ENCODE measurements around the gene ALDH1L1. TPM values are rescaled to one million over a fixed set of nuclear protein-coding genes. Genes with fewer than 3 reads are reported as not detected.

Gene ALDH1L1
- total RNA-seq, 1 donor, result under 0.01 TPM

DNA sequence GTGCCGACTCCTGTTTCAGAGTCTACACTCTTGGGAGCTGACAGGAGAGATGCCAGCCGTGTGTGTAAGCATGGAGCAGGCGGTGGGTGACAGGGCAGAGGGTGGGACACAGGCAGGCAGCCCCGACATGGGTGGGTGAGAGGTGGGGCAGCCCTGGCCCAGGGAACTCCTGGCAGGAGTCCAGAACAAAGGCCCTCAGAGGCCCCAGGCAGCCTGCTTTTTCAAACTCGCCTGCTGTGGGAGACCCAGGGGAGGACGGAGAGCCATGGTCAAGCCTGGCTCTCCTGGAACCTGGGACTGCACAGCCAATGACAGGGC, 67.2 kb downstream of the ALDH1L1 start:
- Histone ChIP-seq H3K4me3 (ENCODE audit: insufficient read depth, low read length) (no peak overlapping the region), H3K4me1 (ENCODE audit: insufficient read depth, low read length) (no peaks in the 10 kb centered on the region), H3K36me3 (ENCODE audit: insufficient read depth, low read length) (no peaks in the 10 kb centered on the region), H2AFZ (ENCODE audit: low read length) (no peak overlapping the region), H3K9me3 (ENCODE audit: low read depth, low read length) (no peaks in the 10 kb centered on the region), H3K27ac (ENCODE audit: low read depth, low read length) (no peak overlapping the region), H3K27me3 (ENCODE audit: insufficient read depth, low read length) (no peaks in the 10 kb centered on the region), H3K4me2 (ENCODE audit: insufficient read depth, low read length) (no peak overlapping the region), H3K79me2 (ENCODE audit: insufficient read depth, low read length) (no peaks in the 10 kb centered on the region), H4K20me1 (ENCODE audit: insufficient read depth, low read length) (no peaks in the 10 kb centered on the region)
- TF ChIP-seq CTCF (IDR thresholded peaks at IDR 0.05; ENCODE audit: extremely low read depth, low read depth, low read length), result no peak
- no peak for DNase-seq (ENCODE audit: insufficient read length, low spot score, missing footprints)

DNA sequence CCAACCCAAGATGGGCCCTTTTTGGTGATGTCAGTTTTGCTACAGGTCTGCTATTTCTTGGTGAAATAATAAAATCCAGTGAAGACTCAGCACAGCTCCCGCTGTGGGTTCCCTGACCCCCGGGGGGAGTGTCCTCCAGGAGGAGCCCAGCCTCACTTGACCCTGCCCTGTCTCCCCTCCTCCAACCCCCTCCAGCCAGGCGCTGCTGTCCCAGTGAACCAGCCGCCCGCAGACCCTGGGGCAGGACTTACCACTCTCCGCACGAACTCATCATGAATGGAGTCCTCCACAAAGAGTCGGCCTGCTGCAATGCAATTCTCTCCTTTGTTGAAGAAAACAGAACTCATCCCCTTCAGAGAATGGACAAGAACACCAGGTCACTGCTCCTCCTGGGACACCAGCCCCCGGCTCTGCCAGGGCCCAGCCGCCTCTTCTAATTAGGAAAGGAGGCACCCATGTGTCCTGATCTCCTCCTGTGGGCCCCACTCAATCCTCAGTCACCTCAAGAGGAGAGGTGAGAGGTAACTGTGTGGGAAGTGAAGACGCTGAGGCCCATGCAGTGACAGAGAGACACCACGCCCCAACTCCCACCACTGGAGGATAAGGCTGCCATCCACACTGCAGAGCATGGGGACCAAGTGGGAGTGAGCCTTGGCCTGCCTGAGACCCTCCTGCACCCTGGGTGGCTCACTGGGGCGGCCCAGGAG, 67.7 kb downstream of the ALDH1L1 start:
- H3K27me3 ChIP-seq (ENCODE audit: insufficient read depth, low read length), result no peaks in the 10 kb centered on the region
- no peak overlapping the region for H2AFZ ChIP-seq (ENCODE audit: low read length)
- H3K9me3 ChIP-seq (ENCODE audit: low read depth, low read length), result no peaks in the 10 kb centered on the region
- H3K27ac ChIP-seq (ENCODE audit: low read depth, low read length), result no peak overlapping the region
- H3K79me2 ChIP-seq (ENCODE audit: insufficient read depth, low read length), result no peaks in the 10 kb centered on the region
- H3K4me3 ChIP-seq (ENCODE audit: insufficient read depth, low read length), result no peak overlapping the region
- no peak overlapping the region for H3K4me2 ChIP-seq (ENCODE audit: insufficient read depth, low read length)
- H3K4me1 ChIP-seq (ENCODE audit: insufficient read depth, low read length), result no peaks in the 10 kb centered on the region
- no peaks in the 10 kb centered on the region for H4K20me1 ChIP-seq (ENCODE audit: insufficient read depth, low read length)
- H3K36me3 ChIP-seq (ENCODE audit: insufficient read depth, low read length), result no peaks in the 10 kb centered on the region
- DNase-seq (ENCODE audit: insufficient read length, low spot score, missing footprints), result peak; percentile 64
- TF ChIP-seq CTCF (IDR thresholded peaks at IDR 0.05; ENCODE audit: extremely low read depth, low read depth, low read length), result no peak

GRCh38 chr3:126111566-126112475, 68.6 kb downstream of the ALDH1L1 start:
- Histone ChIP-seq H3K4me3 (ENCODE audit: insufficient read depth, low read length) (no peak overlapping the region), H3K27me3 (ENCODE audit: insufficient read depth, low read length) (no peaks in the 10 kb centered on the region), H3K4me1 (ENCODE audit: insufficient read depth, low read length) (no peaks in the 10 kb centered on the region), H3K36me3 (ENCODE audit: insufficient read depth, low read length) (no peaks in the 10 kb centered on the region), H3K9me3 (ENCODE audit: low read depth, low read length) (no peaks in the 10 kb centered on the region), H3K4me2 (ENCODE audit: insufficient read depth, low read length) (no peak overlapping the region), H2AFZ (ENCODE audit: low read length) (no peak overlapping the region), H3K27ac (ENCODE audit: low read depth, low read length) (no peak overlapping the region), H4K20me1 (ENCODE audit: insufficient read depth, low read length) (no peaks in the 10 kb centered on the region), H3K79me2 (ENCODE audit: insufficient read depth, low read length) (no peaks in the 10 kb centered on the region)
- DNase-seq (ENCODE audit: insufficient read length, low spot score, missing footprints), result peak; percentile 62
- TF ChIP-seq CTCF (IDR thresholded peaks at IDR 0.05; ENCODE audit: extremely low read depth, low read depth, low read length), result no peak

DNA sequence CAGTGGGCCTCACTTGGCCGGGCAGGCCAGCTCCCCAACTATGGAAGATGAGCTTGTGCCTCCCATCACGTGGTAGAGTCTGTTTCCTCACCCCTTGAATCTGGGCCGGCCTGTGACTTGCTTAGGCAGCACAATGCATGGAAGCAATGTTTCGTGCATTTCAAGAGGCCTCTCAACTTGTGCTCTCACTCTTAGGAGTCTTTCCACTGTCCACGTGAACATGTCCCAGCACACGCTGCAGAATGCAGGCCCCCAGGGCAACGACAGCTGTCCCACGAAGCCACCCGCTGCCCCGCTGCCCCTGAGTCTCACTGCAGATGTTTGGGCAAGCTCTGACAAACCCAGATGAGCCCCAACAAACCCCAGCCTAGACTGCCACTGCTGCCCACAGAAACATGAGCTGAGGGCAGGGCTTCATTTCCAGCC, 69.2 kb downstream of the ALDH1L1 start:
- no peaks in the 10 kb centered on the region for H3K9me3 ChIP-seq (ENCODE audit: low read depth, low read length)
- no peaks in the 10 kb centered on the region for H4K20me1 ChIP-seq (ENCODE audit: insufficient read depth, low read length)
- H3K27me3 ChIP-seq (ENCODE audit: insufficient read depth, low read length), result no peaks in the 10 kb centered on the region
- no peak overlapping the region for H3K4me3 ChIP-seq (ENCODE audit: insufficient read depth, low read length)
- H3K79me2 ChIP-seq (ENCODE audit: insufficient read depth, low read length), result no peaks in the 10 kb centered on the region
- H3K4me2 ChIP-seq (ENCODE audit: insufficient read depth, low read length), result no peak overlapping the region
- TF ChIP-seq CTCF (IDR thresholded peaks at IDR 0.05; ENCODE audit: extremely low read depth, low read depth, low read length), result no peak
- no peak overlapping the region for H3K27ac ChIP-seq (ENCODE audit: low read depth, low read length)
- H3K4me1 ChIP-seq (ENCODE audit: insufficient read depth, low read length), result no peaks in the 10 kb centered on the region
- DNase-seq (ENCODE audit: insufficient read length, low spot score, missing footprints), result peak; percentile 58
- no peaks in the 10 kb centered on the region for H3K36me3 ChIP-seq (ENCODE audit: insufficient read depth, low read length)
- no peak overlapping the region for H2AFZ ChIP-seq (ENCODE audit: low read length)
